Retina (tissue), 1 donor: ENCODE data around the gene ZBTB25.

Source experiments
- DNase-seq: peaks from one replicate; pipeline ENCODE4 v3.0.0-alpha.2; 2016

Gene ZBTB25

DNA sequence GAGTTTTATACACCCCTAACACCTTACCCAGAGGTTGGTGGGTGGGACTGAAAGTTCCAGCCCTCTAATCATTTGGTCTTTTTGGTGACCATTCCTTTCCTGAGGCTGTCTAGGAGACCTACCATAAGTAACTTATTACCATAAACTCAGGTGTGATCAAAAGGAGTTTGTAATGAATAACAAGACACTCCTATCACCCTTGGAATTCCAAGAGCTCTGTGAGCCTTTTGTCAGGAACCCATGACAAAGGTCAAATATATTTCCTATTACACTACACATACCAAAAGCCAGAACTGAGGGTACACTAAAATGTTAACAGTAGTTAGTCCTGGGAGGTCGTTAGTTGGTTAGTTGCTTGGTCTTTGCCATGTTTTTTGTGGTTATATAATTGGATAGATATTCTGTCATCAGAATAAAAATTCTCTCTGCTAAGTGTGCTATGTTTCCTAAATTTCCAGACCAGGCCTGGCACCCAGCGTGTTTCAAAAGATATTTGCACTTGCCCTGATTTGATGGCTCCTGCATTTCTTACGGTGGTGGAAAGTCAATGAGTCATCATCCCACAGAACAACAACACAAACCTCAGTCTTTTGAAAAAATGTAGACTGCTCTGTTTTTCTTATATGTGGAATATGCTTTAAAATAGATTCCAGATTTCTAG lies 65.3 kb downstream of the ZBTB25 start:
- DNase-seq, result no peak

DNA sequence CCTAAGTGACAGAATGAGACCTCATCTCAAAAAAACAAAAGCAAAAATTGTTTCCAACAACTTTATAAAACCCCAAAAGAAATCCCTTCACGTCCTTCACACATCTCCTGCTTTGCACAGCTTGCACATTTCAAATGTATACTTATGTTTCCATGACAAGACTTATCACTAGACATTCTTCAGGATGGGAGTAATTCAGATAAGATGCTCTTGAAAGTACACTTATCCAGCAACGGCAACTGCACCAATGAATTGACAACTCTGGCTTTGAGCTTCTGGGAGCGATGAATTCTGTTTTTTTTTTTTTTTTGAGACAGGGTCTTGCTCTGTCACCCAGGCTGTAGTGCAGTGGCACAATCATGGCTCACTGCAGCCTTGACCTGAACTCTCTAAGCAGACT lies 69.1 kb downstream of the ZBTB25 start:
- no peak for DNase-seq

DNA sequence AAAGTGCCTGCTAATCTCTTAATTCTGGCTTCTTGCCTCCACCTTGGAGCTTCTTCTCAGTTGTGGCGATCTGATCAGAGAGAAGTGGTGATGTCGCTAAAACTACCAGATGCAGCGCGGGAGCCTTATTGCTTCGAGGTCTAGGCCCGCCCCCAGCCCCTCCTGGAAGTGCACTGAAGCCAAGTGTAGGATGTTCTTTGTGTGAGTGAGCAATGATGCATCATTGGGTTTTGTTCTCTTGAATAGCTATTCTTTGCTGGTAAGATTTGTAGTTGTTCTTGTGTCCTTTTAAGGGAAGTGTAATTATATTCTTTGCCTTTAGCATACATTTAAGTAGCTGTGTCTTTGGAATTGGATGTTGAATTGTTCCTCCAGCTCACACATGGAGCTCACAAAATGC lies 79.7 kb downstream of the ZBTB25 start:
- no peak for DNase-seq

DNA sequence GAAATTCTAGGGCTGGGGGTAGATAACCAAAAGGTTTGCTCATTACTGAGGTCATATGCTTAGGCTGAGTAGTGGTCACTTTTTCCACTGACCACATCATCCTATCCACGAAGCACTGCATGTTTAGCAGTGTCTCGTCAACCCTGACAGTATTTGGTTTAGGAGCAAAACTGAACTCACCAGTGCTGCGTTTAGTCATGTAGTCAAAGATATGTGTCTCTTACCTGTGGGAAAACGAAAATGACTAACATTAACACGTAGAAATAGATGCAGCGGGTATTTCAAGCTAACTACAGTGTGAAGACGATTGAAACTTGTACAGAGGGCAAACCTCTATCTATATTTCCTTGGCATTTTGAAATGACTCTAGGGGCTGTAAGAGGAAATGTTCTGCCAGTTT lies 80.9 kb downstream of the ZBTB25 start:
- no peak for DNase-seq

DNA sequence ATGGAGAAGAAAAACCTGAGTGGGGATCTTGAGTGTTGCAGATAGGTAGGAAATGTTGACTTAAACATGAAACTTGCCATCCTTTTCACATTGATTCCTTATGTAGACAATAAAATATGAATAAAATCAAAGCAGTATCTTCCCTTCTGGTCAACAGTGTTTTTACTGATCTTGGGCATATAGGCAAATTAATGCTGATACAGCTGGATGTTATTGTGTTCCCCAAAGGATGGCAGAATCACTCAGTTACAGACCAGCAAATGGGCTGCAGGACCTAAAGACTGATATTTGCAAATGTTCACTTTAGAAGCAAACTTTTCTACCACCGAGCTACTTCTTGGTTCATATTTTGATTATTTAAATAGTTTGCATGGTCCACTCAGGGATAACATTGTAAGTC lies 81.6 kb downstream of the ZBTB25 start:
- DNase-seq, result no peak

DNA sequence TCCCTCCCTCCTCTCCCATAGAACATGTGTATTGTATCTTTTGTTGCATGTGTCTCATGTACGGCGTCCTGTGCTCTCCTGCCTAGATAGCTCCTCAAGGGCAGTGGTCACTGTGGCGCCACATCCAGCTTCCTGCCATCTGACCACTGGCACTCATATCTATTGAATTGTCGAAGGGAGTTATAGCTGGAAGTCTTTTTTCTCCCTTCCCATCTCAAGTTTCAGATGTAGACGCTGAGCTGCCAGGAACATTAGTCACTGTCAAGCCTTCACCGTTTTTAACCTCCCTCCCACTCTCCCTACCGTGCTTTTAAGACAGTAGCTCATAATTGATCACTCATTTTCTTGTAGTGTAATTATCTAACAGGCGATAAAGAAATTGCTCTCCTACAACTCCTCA lies 82.5 kb downstream of the ZBTB25 start:
- no peak for DNase-seq

DNA sequence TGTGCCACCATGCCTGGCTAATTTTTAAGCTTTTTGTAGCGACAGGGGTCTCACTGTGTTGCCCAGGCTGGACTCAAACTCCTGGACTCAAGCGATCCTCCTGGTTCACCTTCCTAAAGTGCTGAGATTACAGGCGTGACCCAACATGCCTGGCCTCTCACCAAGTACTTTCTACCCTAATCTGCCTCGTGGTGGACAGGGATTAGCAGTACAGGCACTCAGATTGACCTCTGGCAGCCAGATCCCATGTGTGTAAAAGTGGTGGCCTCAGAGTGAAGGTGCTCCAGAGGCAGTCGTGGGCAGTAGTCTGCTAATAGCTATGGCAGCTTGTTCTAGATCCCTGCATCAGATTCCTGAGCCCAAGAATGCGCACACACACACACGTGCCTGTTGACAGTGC lies 84.6 kb downstream of the ZBTB25 start:
- no peak for DNase-seq

DNA sequence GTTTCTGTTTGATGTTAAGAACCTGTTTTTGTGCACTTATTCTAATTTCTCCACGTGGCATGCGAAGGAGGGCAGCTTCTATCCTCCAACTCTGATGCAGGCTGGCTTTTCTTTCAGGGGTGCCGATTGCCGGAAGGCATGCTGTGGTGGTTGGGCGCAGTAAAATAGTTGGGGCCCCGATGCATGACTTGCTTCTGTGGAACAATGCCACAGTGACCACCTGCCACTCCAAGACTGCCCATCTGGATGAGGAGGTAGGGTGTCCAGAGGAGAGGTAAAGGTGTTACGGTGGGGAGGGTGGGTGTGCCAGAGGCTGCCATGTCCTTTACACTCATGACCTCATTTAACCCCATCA lies 85.9 kb downstream of the ZBTB25 start:
- no peak for DNase-seq

DNA sequence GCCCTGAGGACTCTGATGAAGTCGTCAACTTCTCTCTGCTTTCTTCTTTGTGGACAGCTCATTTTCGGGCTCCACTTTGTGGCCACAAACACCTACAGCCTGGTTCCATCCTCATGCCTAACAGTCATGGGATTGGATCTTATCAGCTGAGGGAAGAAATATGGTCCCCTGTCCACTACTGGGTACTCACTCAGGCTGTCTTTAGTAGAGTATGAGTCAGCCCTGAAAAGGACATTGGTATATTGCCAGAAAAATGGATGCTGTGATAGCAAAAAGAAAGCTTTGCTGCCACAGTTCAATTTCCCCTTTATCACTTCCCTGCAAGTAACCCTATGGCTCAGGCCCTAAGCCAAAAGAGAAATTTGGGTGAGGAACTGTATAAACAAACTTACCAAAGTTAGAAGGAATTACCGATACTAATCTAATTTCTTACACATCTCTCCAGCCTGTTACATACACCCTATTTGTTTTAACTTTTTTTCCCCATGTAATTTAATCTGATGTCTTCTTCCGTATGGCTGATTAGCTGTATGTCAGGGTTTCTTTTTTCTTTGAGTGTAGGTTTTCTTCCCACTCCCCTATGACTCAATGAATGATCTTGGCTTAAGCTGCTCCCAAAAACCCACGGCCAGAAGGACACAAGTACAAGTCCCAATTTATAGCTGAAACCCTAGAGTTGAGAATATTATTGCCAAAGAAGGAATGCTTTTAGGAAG lies 86.4 kb downstream of the ZBTB25 start:
- DNase-seq, result no peak

DNA sequence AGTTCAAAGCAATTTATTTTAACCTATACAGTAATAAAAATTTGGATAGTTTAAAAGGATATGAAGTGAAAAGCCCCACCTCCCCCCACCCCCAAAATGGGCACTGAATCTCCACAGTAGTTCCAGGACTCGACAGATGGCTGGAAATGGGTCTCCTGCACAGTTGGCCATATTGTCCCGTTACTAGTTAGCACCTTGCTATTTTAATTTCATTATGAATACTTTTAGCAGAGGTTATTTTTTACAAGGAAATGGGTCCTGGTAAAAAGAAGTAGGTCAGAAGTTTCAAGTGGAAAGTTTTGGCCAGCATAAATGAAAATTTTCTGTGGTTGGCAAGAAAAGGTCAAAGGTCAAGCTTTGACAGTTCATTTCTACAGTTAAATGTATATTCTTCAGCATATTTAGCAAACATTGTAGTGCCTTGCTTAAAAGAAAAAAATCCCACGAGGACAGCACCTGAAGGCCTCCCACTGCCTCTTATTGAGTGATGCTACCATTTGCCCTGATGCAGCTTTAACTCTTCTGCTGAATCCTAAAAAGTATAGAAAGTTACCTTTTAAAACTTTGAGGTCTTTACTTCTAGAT lies 87.2 kb downstream of the ZBTB25 start:
- no peak for DNase-seq

DNA sequence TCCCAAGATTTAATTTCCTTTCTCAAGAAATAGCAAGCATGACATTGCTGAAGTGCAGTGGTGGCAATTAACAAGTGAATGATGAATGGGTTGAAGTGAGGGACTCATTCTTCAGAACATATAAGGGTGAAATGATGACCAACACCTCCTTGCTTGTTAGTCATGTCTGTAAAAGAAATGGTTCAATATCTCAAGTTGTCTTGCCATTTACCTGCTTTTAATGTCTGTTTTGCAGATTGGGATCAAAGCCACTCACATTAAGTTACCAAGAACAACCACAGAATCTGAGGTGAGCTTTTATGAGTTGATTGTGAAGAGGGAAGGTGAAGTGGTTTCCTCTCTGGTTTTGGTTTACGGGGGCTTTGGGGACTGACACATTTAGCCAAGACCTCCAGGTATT lies 91.4 kb downstream of the ZBTB25 start:
- DNase-seq, result no peak

DNA sequence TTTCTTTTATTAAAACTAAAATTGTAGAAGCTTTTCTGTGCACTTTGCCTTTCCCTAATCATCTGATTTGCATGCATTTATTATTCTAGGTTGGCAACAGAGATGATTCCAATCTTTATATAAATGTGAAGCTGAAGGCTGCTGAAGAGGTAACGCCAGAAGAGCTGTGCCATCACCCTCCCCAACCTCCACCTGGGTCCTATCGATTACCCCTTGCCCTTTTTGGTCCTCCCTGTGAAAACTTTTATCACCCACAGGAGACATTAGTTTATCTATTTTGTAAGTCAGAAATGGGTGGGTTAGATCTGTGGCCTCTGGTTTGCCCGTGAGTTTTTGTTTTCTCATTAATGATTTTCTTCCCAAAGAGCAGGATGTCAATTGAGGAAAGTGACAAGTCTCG lies 92.6 kb downstream of the ZBTB25 start:
- DNase-seq, result no peak

DNA sequence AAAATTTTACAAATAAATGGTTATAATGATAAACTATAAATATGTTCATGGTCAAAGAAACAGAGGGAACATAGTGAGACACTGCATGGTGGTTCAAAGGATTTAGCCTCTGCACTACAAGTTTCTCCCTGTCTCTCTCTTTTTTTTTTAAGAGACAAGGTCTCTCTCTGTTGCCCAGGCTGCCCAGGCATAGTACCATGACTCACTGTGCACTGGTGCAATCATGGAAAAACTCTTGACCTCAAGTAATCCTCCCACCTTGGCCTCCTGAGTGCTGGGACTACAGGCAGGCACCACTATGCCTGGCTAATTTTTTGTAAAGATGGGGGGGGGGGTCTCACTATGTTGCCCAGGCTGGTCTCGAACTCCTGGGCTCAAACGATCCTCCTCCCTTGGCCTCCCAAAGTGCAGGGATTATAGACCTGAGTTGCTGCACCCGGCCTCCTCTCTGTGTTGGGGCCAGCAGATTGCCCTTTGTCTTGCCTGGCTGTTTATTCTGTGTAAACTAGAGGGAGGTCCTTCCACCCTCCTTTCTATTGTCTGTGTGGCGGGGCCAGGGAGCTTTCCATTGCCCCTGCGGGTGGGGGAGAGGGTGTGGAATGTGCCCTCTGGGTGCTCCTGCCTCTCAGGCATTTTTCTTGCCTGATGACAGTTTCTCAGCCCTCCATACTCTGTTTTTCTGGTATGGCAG lies 93.4 kb downstream of the ZBTB25 start:
- peak; percentile 8 for DNase-seq

DNA sequence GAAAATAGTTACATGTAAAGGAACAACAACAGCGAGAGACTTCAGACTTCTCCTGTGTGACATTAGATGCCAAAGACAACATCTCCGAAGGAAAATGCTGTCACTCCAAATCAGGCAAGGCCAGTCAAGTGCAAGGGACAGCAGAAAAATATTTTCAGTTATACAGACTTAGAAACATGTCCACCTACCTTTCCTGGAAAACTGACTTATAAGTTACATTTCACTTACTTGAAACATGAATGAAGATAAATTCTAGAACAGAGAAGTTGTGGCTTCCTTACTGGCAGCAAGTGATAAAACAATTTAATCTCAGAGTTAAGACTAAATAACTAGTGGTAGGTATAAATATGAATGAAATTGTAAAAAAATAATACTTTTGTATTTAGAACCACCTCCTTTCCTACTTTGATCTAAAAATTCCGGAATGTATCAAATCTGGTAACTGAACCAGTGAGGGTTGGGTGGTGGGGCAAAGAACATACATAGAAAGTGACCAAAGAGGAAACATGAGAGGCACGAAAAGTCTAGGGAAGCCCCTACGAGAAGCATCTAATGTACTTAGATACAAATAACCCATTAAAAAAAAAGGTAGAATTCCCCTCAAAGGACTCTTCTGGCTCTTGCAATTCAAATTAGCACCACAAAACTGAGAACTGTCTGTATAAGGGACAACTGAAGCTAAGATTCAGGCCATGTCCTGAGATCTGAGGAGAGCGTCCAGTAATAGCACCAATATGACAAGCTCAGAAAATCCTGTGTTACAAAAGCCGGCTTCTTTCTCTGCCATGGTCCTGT lies 94.3 kb downstream of the ZBTB25 start:
- DNase-seq, result no peak

DNA sequence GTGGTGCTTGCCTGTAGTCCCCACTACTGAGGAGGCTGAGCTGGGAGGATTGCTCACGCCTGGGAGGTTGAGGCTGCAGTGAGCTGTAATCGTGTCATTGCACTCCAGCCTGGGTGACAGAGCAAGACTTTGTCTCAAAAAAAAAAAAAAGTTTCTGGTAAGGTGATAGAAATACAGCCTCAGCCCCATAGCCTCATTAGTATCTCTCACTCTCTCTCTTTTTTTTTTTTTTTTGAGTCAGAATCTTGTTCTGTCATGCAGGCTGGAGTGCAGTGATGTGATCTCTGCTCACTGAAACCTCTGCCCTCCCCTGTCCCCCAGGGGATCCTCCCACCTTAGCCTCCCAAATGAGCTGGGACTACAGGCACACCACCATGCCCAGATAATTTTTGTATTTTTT lies 96.3 kb downstream of the ZBTB25 start:
- no peak for DNase-seq

DNA sequence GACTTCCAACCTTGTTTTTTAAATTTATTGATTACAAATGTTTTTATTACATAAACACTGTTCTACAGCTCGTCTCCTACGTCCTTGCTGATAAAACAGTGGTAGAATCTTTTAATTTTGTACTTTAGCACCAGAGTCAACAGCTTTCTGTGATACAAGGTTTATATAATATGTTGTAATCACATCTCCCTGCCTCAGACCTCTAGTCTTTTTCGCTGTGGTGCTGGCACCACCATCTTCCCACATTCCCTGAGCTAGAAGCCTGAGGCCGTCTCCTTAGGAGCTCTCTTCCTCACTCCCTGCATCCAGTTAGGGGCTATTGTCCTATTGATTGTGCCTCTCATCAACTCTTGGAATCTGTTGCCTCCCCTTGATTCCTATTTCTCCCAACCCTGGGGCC lies 98.3 kb downstream of the ZBTB25 start:
- DNase-seq, result no peak

DNA sequence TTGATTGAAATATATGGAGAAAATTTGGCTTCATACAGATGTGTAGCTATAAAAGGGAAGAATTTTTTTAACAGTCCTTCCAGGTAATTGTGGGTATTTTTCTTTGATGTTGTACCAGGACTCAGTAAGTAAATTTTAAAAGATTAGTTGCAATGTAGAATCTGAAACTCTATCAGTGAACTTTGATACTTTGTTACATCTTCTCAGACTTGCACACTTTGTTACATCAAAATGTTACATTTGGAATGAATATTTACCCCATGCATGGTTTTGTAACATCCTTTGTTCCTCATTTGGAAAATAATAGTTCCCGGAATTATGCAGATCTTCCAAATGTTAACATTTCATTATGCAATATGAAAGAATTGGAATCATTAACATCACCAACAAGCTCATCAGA lies 101.7 kb downstream of the ZBTB25 start:
- DNase-seq, result no peak

DNA sequence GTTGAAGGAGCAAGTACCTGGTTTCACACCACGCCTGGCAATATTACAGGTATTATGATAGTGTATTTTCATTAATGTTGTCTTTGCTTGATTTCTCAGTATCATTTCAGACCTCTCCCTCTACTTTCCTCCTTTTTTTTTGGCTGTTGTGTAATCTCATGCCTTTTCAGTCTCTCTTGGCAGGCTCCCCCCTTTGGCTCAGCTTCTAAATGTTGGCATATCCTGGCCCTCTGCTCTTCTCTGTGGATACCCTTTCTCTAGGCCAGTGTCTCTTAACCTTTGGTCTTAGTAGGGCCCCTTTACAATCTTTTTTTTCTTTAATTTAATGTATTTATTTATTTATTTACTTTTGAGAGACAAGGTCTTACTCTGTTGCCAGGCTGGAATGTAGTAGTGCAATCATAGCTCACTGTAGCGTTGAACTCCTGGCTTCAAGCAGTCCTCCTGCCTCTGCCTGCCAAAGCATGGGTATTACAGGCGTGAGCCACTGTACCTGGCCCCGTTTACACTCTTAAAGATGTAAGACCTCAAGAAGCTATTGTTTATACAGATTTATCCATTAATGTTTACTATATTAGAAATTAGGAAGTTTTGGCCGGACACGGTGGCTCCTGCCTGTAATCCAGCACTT lies 102.7 kb downstream of the ZBTB25 start:
- DNase-seq, result no peak
